Peyer's patch (tissue), 4 donors: ENCODE data around the gene AXDND1. TPM values are rescaled to one million over a fixed set of nuclear protein-coding genes. Genes with fewer than 3 reads are reported as not detected.
A peak's percentile ranks its signal among the peaks of the same experiment; 100 is the strongest.
"Not testable (repeated sequence)": the region's sequence is repeated elsewhere in the genome, so short reads cannot be mapped to it uniquely, and the experiment has no call there.

ENCODE experiments used
- DNase-seq, 3 donors: peaks; one replicate each; pipeline ENCODE4 v3.0.0-alpha.2; 2017 to 2019
- H3K27ac ChIP-seq, 4 donors: fragments of 200-600 bp; sonication (generic); one replicate each; pipeline ENCODE4 v1.5.1; 2016 to 2019
- H3K27me3 ChIP-seq, 2 donors: fragments of 200-600 bp; sonication (generic); one replicate each; pipeline ENCODE4 v1.5.1; 2019
- H3K36me3 ChIP-seq, 3 donors: fragments of 200-600 bp; sonication (generic); one replicate each; pipeline ENCODE4 v1.5.1; 2016 to 2019
- H3K4me1 ChIP-seq, 4 donors: fragments of 200-600 bp; sonication (generic); one replicate each; pipeline ENCODE4 v1.5.1; 2016 to 2019
- H3K4me3 ChIP-seq, 4 donors: fragments of 200-600 bp; sonication (generic); 1 replicate in 3 of 4; 2 replicates in 1 of 4; pipeline ENCODE4 v1.5.1; 2016 to 2019; ENCODE audit warnings: mild to moderate bottlenecking in 1 of 4
- H3K9me3 ChIP-seq, 4 donors: fragments of 200-600 bp; sonication (generic); one replicate each; pipeline ENCODE4 v1.5.1; 2016 to 2019; ENCODE audit warnings: mild to moderate bottlenecking in 1 of 4
- CTCF ChIP-seq, 6 experiments: fragments of 450-650 bp in 4 of 6; fragments of 200-600 bp in 2 of 6; sonication (generic) in 1 of 6; IDR thresholded peaks; one replicate each; pipeline ENCODE4 v1.5.1; 2017 to 2019; ENCODE audit warnings: antibody characterized with exemption in 6 of 6, mild to moderate bottlenecking in 3 of 6, moderate library complexity in 1 of 6
- POLR2A ChIP-seq, 2 donors: fragments of 450-650 bp; IDR thresholded peaks; one replicate each; pipeline ENCODE4 v1.5.1; 2017; ENCODE audit warnings: antibody characterized with exemption in 2 of 2, mild to moderate bottlenecking in 2 of 2, moderate library complexity in 2 of 2
- total RNA-seq, 4 donors: library from RNA; depleted of rRNA; stranded (reverse); fragments of >200 nt; gene quantifications; one replicate each; pipeline ENCODE4 v1.1.0, GENCODE V29; 2016

Gene AXDND1
- total RNA-seq, 4 donors from 2014 or later: 0.35 to 0.94 TPM; not detected in 2

- TF ChIP-seq CTCF (IDR thresholded peaks at IDR 0.05) (no peak), POLR2A (IDR thresholded peaks at IDR 0.05) (no peak)
- Histone ChIP-seq H3K27me3 (no peaks in the 10 kb centered on the region), H3K4me3 (no peak overlapping the region), H3K4me1 (no peaks in the 10 kb centered on the region), H3K9me3 (no peaks in the 10 kb centered on the region), H3K27ac (no peak overlapping the region), H3K36me3 (no peaks in the 10 kb centered on the region)
- DNase-seq: peak in 1 of 3 donors; percentile 49
Observed at GRCh38 chr1:179440971-179441370, 75.2 kb downstream of the AXDND1 start.

- TF ChIP-seq CTCF (IDR thresholded peaks at IDR 0.05) (no peak), POLR2A (IDR thresholded peaks at IDR 0.05) (no peak)
- Histone ChIP-seq H3K27ac (no peak overlapping the region), H3K9me3 (no peaks in the 10 kb centered on the region), H3K4me1 (no peaks in the 10 kb centered on the region), H3K27me3 (no peaks in the 10 kb centered on the region), H3K4me3 (no peak overlapping the region), H3K36me3 (no peaks in the 10 kb centered on the region)
- no peak for DNase-seq
Observed at GRCh38 chr1:179441501-179441900, 75.7 kb downstream of the AXDND1 start.

GRCh38 chr1:179442846-179443245 lies 77.1 kb downstream of the AXDND1 start:
- H3K4me3 ChIP-seq, H3K27me3 ChIP-seq, H3K4me1 ChIP-seq, H3K27ac ChIP-seq, DNase-seq, H3K36me3 ChIP-seq, H3K9me3 ChIP-seq: not testable (repeated sequence)

GRCh38 chr1:179445593-179445992 lies 79.8 kb downstream of the AXDND1 start:
- Histone ChIP-seq H3K4me3 (no peak overlapping the region), H3K27ac (no peak overlapping the region), H3K27me3 (no peaks in the 10 kb centered on the region), H3K36me3 (no peaks in the 10 kb centered on the region), H3K9me3 (no peaks in the 10 kb centered on the region), H3K4me1 (no peaks in the 10 kb centered on the region)
- DNase-seq: no peak
- TF ChIP-seq CTCF (IDR thresholded peaks at IDR 0.05): no peak
- TF ChIP-seq POLR2A (IDR thresholded peaks at IDR 0.05): no peak

GRCh38 chr1:179447489-179447888 lies 81.7 kb downstream of the AXDND1 start:
- H3K4me3 ChIP-seq: no peak overlapping the region
- no peak for DNase-seq
- TF ChIP-seq CTCF (IDR thresholded peaks at IDR 0.05) (peak in 2 of 6 experiments; percentile 2 to 18), POLR2A (IDR thresholded peaks at IDR 0.05) (no peak)
- no peaks in the 10 kb centered on the region for H3K36me3 ChIP-seq
- no peaks in the 10 kb centered on the region for H3K4me1 ChIP-seq
- H3K9me3 ChIP-seq: no peaks in the 10 kb centered on the region
- no peak overlapping the region for H3K27ac ChIP-seq
- no peaks in the 10 kb centered on the region for H3K27me3 ChIP-seq

GRCh38 chr1:179448437-179449149 lies 82.8 kb downstream of the AXDND1 start:
- H3K27ac ChIP-seq: no peak overlapping the region
- H3K4me1 ChIP-seq: no peaks in the 10 kb centered on the region
- H3K9me3 ChIP-seq: no peaks in the 10 kb centered on the region
- no peaks in the 10 kb centered on the region for H3K27me3 ChIP-seq
- no peak overlapping the region for H3K4me3 ChIP-seq
- no peak for TF ChIP-seq CTCF (IDR thresholded peaks at IDR 0.05)
- TF ChIP-seq POLR2A (IDR thresholded peaks at IDR 0.05): no peak
- H3K36me3 ChIP-seq: no peaks in the 10 kb centered on the region
- DNase-seq: no peak

- H3K4me3 ChIP-seq: not testable (repeated sequence)
Observed at GRCh38 chr1:179459606-179460206, 93.9 kb downstream of the AXDND1 start.

GRCh38 chr1:179465661-179466060 lies 99.9 kb downstream of the AXDND1 start:
- H3K4me1 ChIP-seq, H3K9me3 ChIP-seq, H3K27me3 ChIP-seq, H3K27ac ChIP-seq, H3K4me3 ChIP-seq, H3K36me3 ChIP-seq, DNase-seq: not testable (repeated sequence)

More at GRCh38 chr1:179459606-179460206, 93.9 kb downstream of the AXDND1 start:
- not testable (repeated sequence) for H3K27me3 ChIP-seq, DNase-seq, H3K4me1 ChIP-seq, H3K9me3 ChIP-seq, H3K27ac ChIP-seq, H3K36me3 ChIP-seq
